HCT116 (cell line): ENCODE data around the gene COL9A3. TPM values are rescaled to one million over a fixed set of nuclear protein-coding genes. Genes with fewer than 3 reads are reported as not detected.

ENCODE experiments used
- ATAC-seq: fragments of 200-7000 bp; cut with Tn5 transposase; 2 replicates; pipeline ENCODE4 v1.9.1; 2020; ENCODE audit warnings: mild to moderate bottlenecking, moderate library complexity
- BruUV-seq: library from RNA; stranded (reverse); fragments of 400-500 nt; replicated peaks from 2 replicates; lab custom pipeline; 2021; lab: Mats Ljungman, UMichigan
- CTCF ChIA-PET: fragments of 300-600 bp; sonication (Branson Sonifier 250); formaldehyde crosslinking; loops from one replicate; lab custom pipeline; 2021; ENCODE audit warnings: antibody characterized with exemption; lab: Charles Lee
- POLR2A ChIA-PET: fragments of 300-600, 350-600 bp; sonication (Branson Sonifier 250); formaldehyde crosslinking; loops from one replicate; lab custom pipeline; 2021; ENCODE audit warnings: antibody characterized with exemption; lab: Charles Lee
- RAD21 ChIA-PET, 2 experiments: fragments of 300-600 bp; sonication (Branson Sonifier 250); formaldehyde crosslinking; loops; one replicate each; lab custom pipeline; 2023; ENCODE audit warnings: low total read pairs in 2 of 2; ENCODE audit not compliant: uncharacterized antibody in 2 of 2, unreplicated experiment in 2 of 2, low non-redundant PET in 1 of 2; lab: Charles Lee
- DNase-seq: peaks from one replicate; pipeline ENCODE4 v3.0.0-alpha.2; 2010; ENCODE audit warnings: low read depth, low spot score
- H2AFZ ChIP-seq: fragments of 200-600 bp; shearing (Covaris generic), sonication (generic); 2 replicates; pipeline ENCODE4 v1.6.1; 2017; ENCODE audit warnings: low read depth, mixed run types, mixed read lengths, antibody characterized with exemption, low read length; ENCODE audit not compliant: poor library complexity, severe bottlenecking
- H3K27ac ChIP-seq: 2 replicates; pipeline ENCODE4 v1.5.1; 2012; ENCODE audit warnings: low read depth, low read length
- H3K27me3 ChIP-seq: fragments of 200-600 bp; sonication (generic); 2 replicates; pipeline ENCODE4 v1.6.1; 2016; ENCODE audit warnings: mixed run types, low read length, mixed read lengths; ENCODE audit not compliant: insufficient read depth
- H3K36me3 ChIP-seq, 2 experiments: fragments of 200-500 bp in 1 of 2; fragments of 200-600 bp in 1 of 2; sonication (Bioruptor generic) in 1 of 2; sonication (generic) in 1 of 2; 2 replicates each; pipeline versions ENCODE4 v1.5.1 to v1.6.1; 2014 to 2016; ENCODE audit warnings: low read length in 2 of 2, inconsistent platforms in 1 of 2, mixed read lengths in 1 of 2, mixed run types in 1 of 2; ENCODE audit not compliant: insufficient read depth in 2 of 2, control insufficient read depth in 1 of 2
- H3K4me1 ChIP-seq, 2 experiments: fragments of 200-600 bp in 1 of 2; sonication (generic) in 1 of 2; 2 replicates each; pipeline versions ENCODE4 v1.5.1 to v1.6.1; 2012 to 2017; ENCODE audit warnings: low read length in 2 of 2, inconsistent platforms in 1 of 2, mild to moderate bottlenecking in 1 of 2, mixed read lengths in 1 of 2, mixed run types in 1 of 2, moderate library complexity in 1 of 2; ENCODE audit not compliant: insufficient read depth in 2 of 2, control insufficient read depth in 1 of 2
- H3K4me2 ChIP-seq: fragments of 200-600 bp; sonication (generic); 2 replicates; pipeline ENCODE4 v1.6.1; 2017; ENCODE audit warnings: mixed run types, low read length, mixed read lengths
- H3K4me3 ChIP-seq, 2 experiments: fragments of 200-600 bp in 1 of 2; sonication (generic) in 1 of 2; replicated peaks in 1 of 2; 2 replicates each; pipeline ENCODE4 v1.5.1; 2011 to 2016; ENCODE audit warnings: low read length in 2 of 2, control low read depth in 1 of 2, low read depth in 1 of 2, mild to moderate bottlenecking in 1 of 2, mixed read lengths in 1 of 2, mixed run types in 1 of 2
- H3K79me2 ChIP-seq: fragments of 200-600 bp; sonication (generic); 2 replicates; pipeline ENCODE4 v1.6.1; 2017; ENCODE audit warnings: mild to moderate bottlenecking, mixed run types, low read length, moderate library complexity, mixed read lengths; ENCODE audit not compliant: insufficient read depth
- H3K9ac ChIP-seq: fragments of 200-600 bp; sonication (generic); 2 replicates; pipeline ENCODE4 v1.6.1; 2016; ENCODE audit warnings: low read length, mixed read lengths
- H3K9me2 ChIP-seq: fragments of 200-600 bp; sonication (generic), shearing (Covaris generic); 2 replicates; pipeline ENCODE4 v1.6.1; 2017; ENCODE audit warnings: mixed run types, mild to moderate bottlenecking, moderate library complexity; ENCODE audit not compliant: insufficient read depth
- H3K9me3 ChIP-seq, 2 experiments: fragments of 200-500 bp in 1 of 2; fragments of 200-600 bp in 1 of 2; sonication (Bioruptor generic) in 1 of 2; sonication (generic) in 1 of 2; 2 replicates each; pipeline ENCODE4 v1.6.1; 2014 to 2017; ENCODE audit warnings: low read length in 2 of 2, mixed read lengths in 2 of 2, inconsistent platforms in 1 of 2, low read depth in 1 of 2, mild to moderate bottlenecking in 1 of 2, mixed run types in 1 of 2, moderate library complexity in 1 of 2; ENCODE audit not compliant: control insufficient read depth in 1 of 2, insufficient read depth in 1 of 2
- H4K20me1 ChIP-seq: fragments of 200-600 bp; sonication (generic), shearing (Covaris generic); 2 replicates; pipeline ENCODE4 v1.6.1; 2017; ENCODE audit warnings: mixed run types, mild to moderate bottlenecking, moderate library complexity; ENCODE audit not compliant: insufficient read depth
- ATF3 ChIP-seq: IDR thresholded peaks from 2 replicates; pipeline ENCODE4 v1.6.1; 2012
- CBX3 ChIP-seq: IDR thresholded peaks from 2 replicates; pipeline ENCODE4 v1.6.1; 2012; ENCODE audit warnings: low read depth
- CTCF ChIP-seq, 3 experiments: fragments of 200-600 bp in 1 of 3; sonication (generic) in 1 of 3; IDR thresholded peaks in 2 of 3; conservative IDR thresholded peaks in 1 of 3; 2 replicates each; pipeline ENCODE4 v1.5.1; 2012 to 2017; ENCODE audit warnings: low read depth in 2 of 3, low read length in 2 of 3, antibody characterized with exemption in 1 of 3, borderline replicate concordance in 1 of 3, control low read depth in 1 of 3, mild to moderate bottlenecking in 1 of 3, mixed read lengths in 1 of 3, mixed run types in 1 of 3, moderate library complexity in 1 of 3; ENCODE audit not compliant: insufficient read depth in 1 of 3
- EGR1 ChIP-seq: IDR thresholded peaks from 2 replicates; pipeline ENCODE4 v1.6.1; 2012; ENCODE audit warnings: low read depth
- MAX ChIP-seq: IDR thresholded peaks from 2 replicates; pipeline ENCODE4 v1.6.1; 2012
- POLR2AphosphoS5 ChIP-seq: IDR thresholded peaks from 2 replicates; pipeline ENCODE4 v1.6.1; 2011; ENCODE audit warnings: mild to moderate bottlenecking, low read depth, low read length, moderate library complexity
- REST ChIP-seq: IDR thresholded peaks from 2 replicates; pipeline ENCODE4 v1.6.1; 2012; ENCODE audit warnings: low read depth
- TCF7L2 ChIP-seq: IDR thresholded peaks from 2 replicates; pipeline ENCODE4 v1.7.0; 2011; ENCODE audit warnings: borderline replicate concordance, inconsistent platforms; ENCODE audit not compliant: insufficient read depth, insufficient read length; ENCODE audit errors: extremely low read depth
- YY1 ChIP-seq: IDR thresholded peaks from 2 replicates; pipeline ENCODE4 v1.6.1; 2011; ENCODE audit warnings: low read length, low read depth, moderate library complexity, mild to moderate bottlenecking; ENCODE audit not compliant: insufficient replicate concordance; ENCODE audit errors: extremely low read depth
- ZNF274 ChIP-seq: fragments of 200-500 bp; sonication (Bioruptor generic); IDR thresholded peaks from 2 replicates; pipeline ENCODE4 v1.6.1; 2014; ENCODE audit warnings: mild to moderate bottlenecking, low read depth, low read length, inconsistent platforms
- intact Hi-C: fragments of 100-400 bp; cut with micrococcal nuclease; formaldehyde crosslinking; loops from 2 replicates; pipeline ENCODE4 v1.10.0; 2022
- total RNA-seq: library from RNA; stranded (reverse); gene quantifications from one replicate; pipeline ENCODE4 v1.2.1, GENCODE V29; 2021; ENCODE audit not compliant: unreplicated experiment

COL9A3 gene
- total RNA-seq, 1 experiment from 2014 or later = 29.7 TPM

GRCh38 chr20:62790075-62790474 lies 26.8 kb upstream of the COL9A3 start (continued):
- TF ChIP-seq REST = no peak

- Histone ChIP-seq H3K4me2 (peak overlapping the region; percentile 86), H3K9me2 (no peaks in the 10 kb centered on the region), H3K27ac (peak overlapping the region; percentile 54), H3K79me2 (no peaks in the 10 kb centered on the region), H3K4me3 (peak overlapping the region; percentile 3 to 42; a peak in 2 of 4 replicates), H3K9me3 (no peaks in the 10 kb centered on the region), H3K27me3 (no peaks in the 10 kb centered on the region), H3K9ac (peak overlapping the region; percentile 53), H3K36me3 (no peaks in the 10 kb centered on the region), H4K20me1 (no peaks in the 10 kb centered on the region), H2AFZ (no peak overlapping the region)
- POLR2A ChIA-PET = interaction anchor here (0.5 to 1.5 kb wide), 3 partner anchors 33 to 403 kb away, joined by 3 to 4 read pairs (median 3); partner anchors contain the start of gene SLCO4A1
- ATAC-seq = peak; percentile 44
- intact Hi-C loops = loop anchor here (1.0 to 5.0 kb wide), 4 partner anchors 88 to 289 kb away; no protein-coding TSS in a partner anchor
- RAD21 ChIA-PET = interaction anchor here (0.7 to 1.2 kb wide), 5 partner anchors 26 to 175 kb away, joined by 3 to 4 read pairs (median 3); no protein-coding TSS in a partner anchor
- CTCF ChIA-PET = interaction anchor here (0.8 to 1.8 kb wide), 18 partner anchors 9 to 381 kb away, joined by 3 to 13 read pairs (median 6); no protein-coding TSS in a partner anchor
- peak in 2 of 3 experiments; percentile 93 to 99; a peak in 4 of 6 replicates for TF ChIP-seq CTCF (IDR thresholded peaks at IDR 0.05 in 2 of 3, conservative IDR thresholded peaks at IDR 0.05 in 1 of 3; ENCODE audit: borderline replicate concordance in 1 of 3, insufficient read depth in 1 of 3, low read depth in 2 of 3, low read length in 2 of 3)
- TF ChIP-seq YY1 = peak; percentile 33
- no peak for TF ChIP-seq ATF3
- peak; percentile 27; the same call in 1 of the 2 replicates for TF ChIP-seq POLR2AphosphoS5
- no peak for TF ChIP-seq ZNF274
- no peak for TF ChIP-seq MAX
- no peak for TF ChIP-seq CBX3
- TF ChIP-seq EGR1 = no peak
- peak; percentile 25 for TF ChIP-seq TCF7L2
- TF ChIP-seq, all 23 proteins: peak for 4
- peak; percentile 87 for DNase-seq
- no TSS peak for BruUV-seq
- H3K4me1 ChIP-seq = peaks cover 15 to 51% of the 10 kb centered on the region in 2 experiments
These were observed 25.3 kb upstream of the COL9A3 start for GRCh38 chr20:62791301-62792181.
